NOMO-1 (cell line): ENCODE measurements around the gene ZBTB5.
"Not testable (repeated sequence)": the region's sequence is repeated elsewhere in the genome, so short reads cannot be mapped to it uniquely, and the experiment has no call there.

Experiments
- DNase-seq, 2 experiments: peaks; one replicate each; lab custom pipeline; 2025; ENCODE audit not compliant: unreplicated experiment in 2 of 2; lab: John Stamatoyannopoulos, UW

The ZBTB5 gene

DNA sequence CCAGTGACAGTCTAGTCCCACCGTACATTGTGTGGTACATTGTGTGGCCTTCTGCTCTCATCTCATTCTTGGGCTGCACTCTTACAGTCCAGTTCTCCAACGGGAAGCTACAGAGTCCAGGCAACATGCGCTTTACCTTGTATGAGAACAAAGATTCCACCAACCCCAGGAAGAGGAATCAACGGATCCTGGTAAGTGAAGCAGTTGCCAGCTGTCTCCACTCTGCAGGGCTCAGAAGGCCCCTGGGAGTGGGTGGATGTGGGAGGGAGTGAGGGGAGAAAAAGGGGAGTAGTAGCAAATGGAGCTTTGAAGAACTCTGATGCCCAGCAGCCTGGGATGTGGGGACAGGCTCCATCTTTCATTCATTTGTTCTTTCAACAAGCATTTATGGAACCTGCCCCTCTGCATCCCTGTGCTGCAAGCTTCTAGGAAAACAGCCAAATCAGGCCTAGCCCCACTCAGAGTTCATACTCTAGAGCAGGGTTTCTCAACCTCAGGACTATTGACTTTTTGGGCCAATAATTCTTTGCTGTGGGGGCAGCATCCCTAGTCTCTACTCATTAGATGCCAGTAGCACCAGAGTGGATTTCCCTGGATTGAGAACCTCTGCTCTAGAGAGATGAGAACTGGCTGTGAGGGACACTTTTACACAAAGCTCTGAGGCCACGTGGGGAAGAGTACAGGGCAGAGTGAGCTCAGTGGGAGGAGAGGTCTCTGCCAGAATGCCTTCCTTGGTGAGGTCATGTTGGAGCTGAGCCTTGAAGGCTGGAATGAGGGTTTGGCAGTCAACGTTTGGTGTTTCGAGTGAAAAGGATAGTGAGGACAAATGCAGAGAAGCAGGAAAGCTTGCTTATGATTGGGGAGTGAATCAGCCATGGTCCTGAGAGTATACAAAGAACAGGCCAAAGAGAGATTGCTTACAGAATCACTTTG lies 21.6 kb upstream of the ZBTB5 start:
- no peak for DNase-seq

DNA sequence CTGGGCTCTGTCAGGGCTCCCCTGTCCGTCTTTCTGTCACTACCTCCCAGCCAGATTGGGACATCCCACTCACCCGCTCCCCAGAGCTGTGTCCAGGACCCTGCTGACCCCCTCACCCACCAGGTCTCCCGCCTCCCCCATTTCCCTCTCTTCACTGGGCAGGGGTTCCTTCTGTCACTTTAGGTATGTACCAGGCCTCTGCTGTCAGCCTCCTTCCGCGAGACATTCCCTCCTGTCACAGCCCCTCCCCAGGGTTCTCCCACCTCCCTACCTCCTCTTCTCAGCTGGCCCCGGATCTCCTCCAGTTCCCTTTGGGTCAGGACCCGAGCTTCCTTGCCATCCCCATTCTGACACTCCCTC lies 21.0 kb upstream of the ZBTB5 start:
- DNase-seq = no peak

- DNase-seq = peak; percentile 65 to 85
Observed at GRCh38 chr9:37485389-37486255, 20.4 kb upstream of the ZBTB5 start, which contains the start of gene POLR1E. POLR1E (plus strand) TSS chr9:37485948; CDS start chr9:37486048, 100 bp downstream.

DNA sequence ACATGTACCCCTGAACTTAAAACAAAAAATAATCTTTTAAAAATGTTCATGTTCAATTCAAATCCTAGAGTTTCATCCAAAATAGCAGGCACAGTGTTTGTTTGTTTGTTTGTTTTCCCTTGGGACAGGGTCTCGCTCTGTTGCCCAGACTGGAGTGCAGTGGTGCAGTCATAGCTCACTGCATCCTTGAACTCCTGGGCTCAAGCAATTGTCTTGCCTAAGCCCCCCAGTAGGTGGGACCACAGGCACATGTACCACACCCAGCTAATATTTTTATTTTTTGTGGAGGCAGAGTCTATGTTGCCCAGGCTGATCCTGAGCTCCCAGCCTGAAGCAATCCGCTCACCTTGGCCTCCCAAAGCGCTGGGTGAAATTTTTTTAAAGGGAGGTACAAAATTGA lies 15.5 kb upstream of the ZBTB5 start:
- DNase-seq = no peak

DNA sequence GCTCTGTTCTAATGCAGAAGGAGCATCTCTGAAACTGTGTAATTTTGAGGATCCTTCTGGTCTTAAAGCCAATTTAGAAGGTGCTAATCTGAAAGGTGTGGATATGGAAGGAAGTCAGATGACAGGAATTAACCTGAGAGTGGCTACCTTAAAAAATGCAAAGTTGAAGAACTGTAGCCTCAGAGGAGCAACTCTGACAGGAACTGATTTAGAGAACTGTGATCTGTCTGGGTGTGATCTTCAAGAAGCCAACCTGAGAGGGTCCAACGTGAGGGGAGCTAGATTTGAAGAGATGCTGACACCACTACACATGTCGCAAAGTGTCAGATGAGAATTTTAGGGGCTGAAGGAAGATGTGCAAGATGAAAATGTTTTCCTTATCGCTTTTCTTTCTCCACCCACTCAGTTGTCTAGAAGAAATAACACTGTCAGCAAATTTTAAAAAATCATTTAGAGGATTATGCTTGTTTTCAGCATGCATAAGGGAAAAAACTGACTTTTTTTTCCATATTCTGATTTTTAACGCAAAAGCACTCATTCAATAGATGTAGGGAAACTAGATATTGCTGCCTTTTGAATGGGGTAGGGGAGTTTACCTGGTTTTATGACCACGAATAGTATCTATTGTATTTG lies 12.9 kb upstream of the ZBTB5 start:
- DNase-seq = not testable (repeated sequence)

DNA sequence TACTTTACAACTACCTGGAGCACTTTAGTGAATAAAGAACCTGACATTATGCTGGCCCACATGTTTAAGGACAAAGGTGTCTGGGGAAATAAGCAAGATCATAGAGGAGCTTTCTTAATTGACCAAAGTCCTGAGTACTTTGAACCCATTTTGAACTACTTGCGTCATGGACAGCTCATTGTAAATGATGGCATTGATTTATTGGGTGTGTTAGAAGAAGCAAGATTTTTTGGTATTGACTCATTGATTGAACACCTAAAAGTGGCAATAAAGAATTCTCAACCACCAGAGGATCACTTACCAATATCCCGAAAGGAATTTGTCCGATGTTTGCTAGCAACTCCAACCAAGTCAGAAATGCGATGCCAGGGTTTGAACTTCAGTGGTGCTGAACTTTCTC lies 12.2 kb upstream of the ZBTB5 start:
- not testable (repeated sequence) for DNase-seq

- no peak for DNase-seq
Observed at GRCh38 chr9:37476930-37477329, 11.7 kb upstream of the ZBTB5 start.

DNA sequence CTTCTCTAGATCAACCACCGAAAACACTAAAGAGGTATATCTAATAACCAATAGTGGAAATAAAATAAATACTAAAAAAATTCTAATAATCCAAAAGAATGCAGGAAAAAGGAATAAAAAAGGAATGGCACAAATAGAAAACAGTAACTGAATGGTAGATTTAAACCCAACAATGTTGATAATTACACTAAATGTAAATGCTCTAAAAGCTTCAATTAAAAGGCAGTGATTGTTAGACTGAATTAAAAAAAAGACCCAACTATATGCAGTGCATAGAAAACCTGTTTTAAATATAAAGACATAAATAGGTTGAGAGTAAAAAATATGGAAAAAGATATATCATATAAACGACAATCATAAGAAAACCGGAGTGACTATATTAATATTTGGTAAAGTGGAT lies 9.2 kb upstream of the ZBTB5 start:
- DNase-seq = no peak

DNA sequence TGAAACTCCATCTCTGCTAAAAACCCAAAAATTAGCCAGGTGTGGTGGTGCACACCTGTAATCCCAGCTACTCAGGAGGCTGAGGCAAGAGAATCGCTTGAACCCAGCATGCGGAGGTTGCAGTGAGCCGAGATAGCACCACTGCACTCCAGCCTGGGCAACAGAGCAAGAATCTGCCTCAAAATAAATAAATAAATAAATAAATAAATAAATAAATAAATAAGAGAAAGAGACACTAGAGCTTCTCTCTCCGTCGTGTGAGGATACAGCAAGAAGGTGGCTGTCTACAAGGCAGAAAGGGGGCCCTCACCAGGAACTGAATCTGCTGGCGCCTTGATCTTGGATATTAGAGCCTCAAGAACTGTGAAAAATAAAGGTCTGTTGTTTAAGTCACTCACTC lies 8.7 kb upstream of the ZBTB5 start:
- not testable (repeated sequence) for DNase-seq

GRCh38 chr9:37471942-37472684 lies 6.9 kb upstream of the ZBTB5 start:
- DNase-seq = no peak

DNA sequence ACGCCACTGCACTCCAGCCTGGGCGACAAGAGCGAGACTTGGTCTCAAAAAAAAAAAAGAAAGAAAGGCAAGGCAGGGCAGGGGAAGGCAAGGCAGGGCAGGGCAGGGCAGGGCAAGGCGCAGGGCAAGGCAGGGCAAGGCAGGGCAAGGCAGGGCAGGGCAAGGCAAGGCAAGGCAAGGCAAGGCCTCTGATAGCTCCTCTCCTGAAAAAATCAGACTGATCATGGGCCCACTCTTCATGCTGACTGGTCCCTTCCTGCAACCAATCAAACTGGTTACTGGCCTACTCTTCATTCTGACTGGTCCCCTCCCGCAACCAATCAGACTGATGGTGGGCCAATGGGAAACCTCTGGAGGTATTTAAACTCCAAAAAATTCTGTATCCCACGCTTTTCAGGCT lies 3.4 kb upstream of the ZBTB5 start:
- no peak for DNase-seq

GRCh38 chr9:37467530-37467929 lies 2.3 kb upstream of the ZBTB5 start:
- DNase-seq = not testable (repeated sequence)

GRCh38 chr9:37466037-37466709 lies 923 bp upstream of the ZBTB5 start:
- peak in 1 of 2 experiments; percentile 5 for DNase-seq

DNA sequence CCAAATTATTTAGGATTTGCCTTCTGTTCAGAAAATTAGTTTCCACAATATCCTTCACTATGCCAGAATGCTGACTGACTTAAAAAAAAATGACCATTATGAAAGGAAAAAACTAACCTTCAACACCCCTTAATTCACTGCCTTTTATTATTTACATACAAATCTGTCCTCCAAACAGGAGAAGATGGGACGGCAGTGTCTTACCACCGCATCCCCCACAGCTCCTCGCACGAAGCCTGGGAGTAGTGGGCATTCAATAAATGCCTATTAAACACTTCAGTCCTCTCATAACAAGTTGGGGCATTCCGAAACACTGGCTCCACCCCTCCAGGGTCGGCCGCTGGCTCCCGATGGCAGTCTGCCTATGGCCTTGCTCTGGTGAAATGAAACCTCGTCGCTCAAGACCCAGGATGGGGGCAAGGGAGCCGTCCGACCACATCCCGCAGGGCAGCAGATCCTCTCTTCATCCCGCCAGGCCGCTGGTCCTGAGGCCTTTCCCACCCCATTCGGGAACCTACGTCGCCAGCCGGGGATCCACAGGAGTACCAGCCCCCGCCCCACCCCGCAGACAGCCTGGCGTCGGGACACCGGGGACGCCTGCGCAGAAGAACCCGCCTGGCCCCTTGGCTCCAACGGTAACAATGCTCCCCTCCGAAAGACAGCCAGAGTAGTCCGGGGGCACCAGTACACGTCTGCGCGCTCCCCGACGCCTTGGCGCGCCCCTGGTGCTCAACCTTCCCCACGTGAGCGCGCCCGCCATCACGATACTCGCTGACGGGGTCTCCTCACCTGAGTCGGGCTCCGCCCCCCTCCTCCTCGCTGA lies 613 bp downstream of the ZBTB5 start:
- DNase-seq = no peak

DNA sequence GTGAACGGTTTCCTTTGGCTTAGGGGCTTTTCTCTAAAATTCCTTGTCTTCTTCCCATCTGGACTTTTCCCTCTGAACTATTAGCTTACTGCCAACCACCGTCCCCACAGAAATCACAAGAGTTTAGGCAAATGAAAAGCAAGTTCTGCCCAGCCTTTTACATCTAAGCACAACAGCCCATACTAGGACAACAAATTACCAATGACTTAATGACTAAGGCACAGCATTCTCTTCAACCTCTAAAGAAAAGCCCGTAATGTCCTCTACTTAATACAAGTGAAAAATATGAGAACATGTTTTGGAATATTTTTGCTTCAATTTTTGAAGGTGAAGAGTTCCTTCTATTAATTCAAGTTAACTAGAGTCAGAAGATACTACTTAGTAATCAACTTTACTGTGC lies 1.2 kb downstream of the ZBTB5 start:
- no peak for DNase-seq

- DNase-seq = no peak
Observed at GRCh38 chr9:37456817-37457216, 8.4 kb downstream of the ZBTB5 start.

- no peak for DNase-seq
Observed at GRCh38 chr9:37455884-37456647, 9.2 kb downstream of the ZBTB5 start.

- no peak for DNase-seq
Observed at GRCh38 chr9:37454238-37454637, 11.0 kb downstream of the ZBTB5 start.
